SU-DHL-6 (cell line): Measurements from ENCODE around the gene ZNF184.
"Not testable (repeated sequence)": the region's sequence is repeated elsewhere in the genome, so short reads cannot be mapped to it uniquely, and the experiment has no call there.

Experiments used
- EZH2phosphoT487 ChIP-seq: fragments of 200-600 bp; sonication (generic), shearing (Covaris generic); conservative IDR thresholded peaks from 2 replicates; pipeline ENCODE4 v1.6.1; 2018; ENCODE audit warnings: mild to moderate bottlenecking, antibody characterized with exemption, low read length, moderate library complexity, mixed read lengths
- TF ChIP-seq, protein P1 (sequence below): fragments of 200-600 bp; sonication (generic); IDR thresholded peaks from one replicate; pipeline ENCODE4 v1.5.1; 2017; ENCODE audit warnings: antibody characterized with exemption, mild to moderate bottlenecking, low read length, moderate library complexity; ENCODE audit not compliant: insufficient read depth, poor library complexity, severe bottlenecking

DNA sequence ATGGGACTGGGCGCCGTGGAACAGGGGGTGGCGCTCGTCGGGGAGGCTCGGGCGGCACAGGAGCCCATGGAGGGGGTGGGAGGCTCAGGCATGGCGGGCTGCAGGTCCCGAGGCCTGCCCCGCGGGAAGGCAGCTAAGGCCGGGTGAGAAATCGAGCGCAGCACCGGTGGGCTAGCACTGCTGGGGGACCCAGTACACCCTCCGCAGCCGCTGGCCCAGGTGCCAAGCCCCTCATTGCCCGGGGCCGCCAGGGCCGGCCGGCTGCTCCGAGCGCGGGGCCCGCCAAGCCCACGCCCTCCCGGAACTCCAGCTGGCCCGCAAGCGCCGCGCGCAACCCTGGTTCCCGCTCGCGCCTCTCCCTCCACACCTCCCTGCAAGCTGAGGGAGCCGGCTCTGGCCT is 48.1 kb downstream of the ZNF184 start:
- TF ChIP-seq, protein P1, sequence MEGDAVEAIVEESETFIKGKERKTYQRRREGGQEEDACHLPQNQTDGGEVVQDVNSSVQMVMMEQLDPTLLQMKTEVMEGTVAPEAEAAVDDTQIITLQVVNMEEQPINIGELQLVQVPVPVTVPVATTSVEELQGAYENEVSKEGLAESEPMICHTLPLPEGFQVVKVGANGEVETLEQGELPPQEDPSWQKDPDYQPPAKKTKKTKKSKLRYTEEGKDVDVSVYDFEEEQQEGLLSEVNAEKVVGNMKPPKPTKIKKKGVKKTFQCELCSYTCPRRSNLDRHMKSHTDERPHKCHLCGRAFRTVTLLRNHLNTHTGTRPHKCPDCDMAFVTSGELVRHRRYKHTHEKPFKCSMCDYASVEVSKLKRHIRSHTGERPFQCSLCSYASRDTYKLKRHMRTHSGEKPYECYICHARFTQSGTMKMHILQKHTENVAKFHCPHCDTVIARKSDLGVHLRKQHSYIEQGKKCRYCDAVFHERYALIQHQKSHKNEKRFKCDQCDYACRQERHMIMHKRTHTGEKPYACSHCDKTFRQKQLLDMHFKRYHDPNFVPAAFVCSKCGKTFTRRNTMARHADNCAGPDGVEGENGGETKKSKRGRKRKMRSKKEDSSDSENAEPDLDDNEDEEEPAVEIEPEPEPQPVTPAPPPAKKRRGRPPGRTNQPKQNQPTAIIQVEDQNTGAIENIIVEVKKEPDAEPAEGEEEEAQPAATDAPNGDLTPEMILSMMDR, result not testable (repeated sequence)
- TF ChIP-seq EZH2phosphoT487, result not testable (repeated sequence)
